H7 (cell line): ENCODE data around the gene GRK4. TPM values are rescaled to one million over a fixed set of nuclear protein-coding genes. Genes with fewer than 3 reads are reported as not detected.
"Not testable (repeated sequence)": the region's sequence is repeated elsewhere in the genome, so short reads cannot be mapped to it uniquely, and the experiment has no call there.

Experiments
- DNase-seq: peaks from one replicate; pipeline ENCODE4 v3.0.0; 2012
- H3K27me3 ChIP-seq: 2 replicates; pipeline ENCODE4 v1.6.0; 2011; ENCODE audit warnings: mild to moderate bottlenecking, low read length; ENCODE audit not compliant: control insufficient read depth, insufficient read depth
- H3K36me3 ChIP-seq: replicated peaks from 2 replicates; pipeline ENCODE4 v1.5.1; 2011; ENCODE audit warnings: low read length; ENCODE audit not compliant: control insufficient read depth, insufficient read depth
- H3K4me3 ChIP-seq: 2 replicates; pipeline ENCODE4 v1.5.1; 2011; ENCODE audit warnings: low read depth, mild to moderate bottlenecking, control low read depth, low read length, moderate library complexity; ENCODE audit not compliant: insufficient read depth
- total RNA-seq: library from RNA; depleted of rRNA; stranded (reverse); fragments of >200 nt; shearing (Covaris generic); gene quantifications from 2 replicates; pipeline ENCODE4 v1.2.3, GENCODE V29; 2014

The GRK4 gene
- total RNA-seq, 1 experiment from 2014 or later = 0.48 TPM

GRCh38 chr4:3051141-3051897 is 87.9 kb downstream of the GRK4 start:
- H3K36me3 ChIP-seq, DNase-seq, H3K4me3 ChIP-seq, H3K27me3 ChIP-seq: not testable (repeated sequence)

GRCh38 chr4:3054169-3054759 is 90.9 kb downstream of the GRK4 start:
- no peak for DNase-seq
- Histone ChIP-seq H3K27me3 (no peaks in the 10 kb centered on the region), H3K4me3 (no peak overlapping the region), H3K36me3 (no peaks in the 10 kb centered on the region)

- DNase-seq = no peak
- no peak overlapping the region for H3K4me3 ChIP-seq
- no peaks in the 10 kb centered on the region for H3K27me3 ChIP-seq
These were observed 96.6 kb downstream of the GRK4 start for GRCh38 chr4:3059943-3060342.

GRCh38 chr4:3060946-3061345 is 97.6 kb downstream of the GRK4 start:
- Histone ChIP-seq H3K36me3 (no peaks in the 10 kb centered on the region), H3K27me3 (no peaks in the 10 kb centered on the region)
- no peak for DNase-seq

More at GRCh38 chr4:3059943-3060342, 96.6 kb downstream of the GRK4 start:
- H3K36me3 ChIP-seq = no peaks in the 10 kb centered on the region

GRCh38 chr4:3062471-3062870 is 99.1 kb downstream of the GRK4 start:
- Histone ChIP-seq H3K4me3 (no peak overlapping the region), H3K27me3 (no peaks in the 10 kb centered on the region)
- no peak for DNase-seq

More at GRCh38 chr4:3060946-3061345, 97.6 kb downstream of the GRK4 start:
- H3K4me3 ChIP-seq = no peak overlapping the region

GRCh38 chr4:3065551-3065950 is 102.2 kb downstream of the GRK4 start:
- no peak for DNase-seq
- H3K36me3 ChIP-seq = no peaks in the 10 kb centered on the region
- no peak overlapping the region for H3K4me3 ChIP-seq
- no peaks in the 10 kb centered on the region for H3K27me3 ChIP-seq

More at GRCh38 chr4:3062471-3062870, 99.1 kb downstream of the GRK4 start:
- H3K36me3 ChIP-seq = no peaks in the 10 kb centered on the region

- Histone ChIP-seq H3K36me3 (no peaks in the 10 kb centered on the region), H3K4me3 (no peak overlapping the region), H3K27me3 (no peaks in the 10 kb centered on the region)
- DNase-seq = no peak
These were observed 103.5 kb downstream of the GRK4 start for GRCh38 chr4:3066836-3067400.

- Histone ChIP-seq H3K27me3 (no peaks in the 10 kb centered on the region), H3K36me3 (no peaks in the 10 kb centered on the region), H3K4me3 (no peak overlapping the region)
- DNase-seq = no peak
These were observed 104.2 kb downstream of the GRK4 start for GRCh38 chr4:3067473-3068001.

GRCh38 chr4:3069661-3070199 is 106.4 kb downstream of the GRK4 start:
- Histone ChIP-seq H3K36me3 (no peaks in the 10 kb centered on the region), H3K4me3 (no peak overlapping the region), H3K27me3 (0 out of 2 replicates have a peak, but pooled peaks cover 2% of the 10 kb centered on the region)
- peak; percentile 46 for DNase-seq

- Histone ChIP-seq H3K27me3 (0 out of 2 replicates have a peak, but pooled peaks cover 2% of the 10 kb centered on the region), H3K36me3 (no peaks in the 10 kb centered on the region), H3K4me3 (no peak overlapping the region)
- peak; percentile 37 for DNase-seq
These were observed 107.5 kb downstream of the GRK4 start for GRCh38 chr4:3070709-3071500.

- Histone ChIP-seq H3K4me3 (no peak overlapping the region), H3K27me3 (0 out of 2 replicates have a peak, but pooled peaks cover 2% of the 10 kb centered on the region), H3K36me3 (no peaks in the 10 kb centered on the region)
- DNase-seq = no peak
These were observed 108.4 kb downstream of the GRK4 start for GRCh38 chr4:3071811-3072210.

- Histone ChIP-seq H3K36me3 (no peaks in the 10 kb centered on the region), H3K4me3 (peak overlapping the region; percentile 87), H3K27me3 (0 out of 2 replicates have a peak, but pooled peaks cover 2% of the 10 kb centered on the region)
- no peak for DNase-seq
These were observed 110.0 kb downstream of the GRK4 start for GRCh38 chr4:3073158-3074077.
